Central memory CD8-positive, alpha-beta T cell (primary cell): ENCODE results near the gene FDXACB1.

Experiments used
- ATAC-seq: fragments of 150-1000 bp; cut with Tn5 transposase; replicated peaks from 2 replicates; pipeline ENCODE4 v1.10.0; 2022; ENCODE audit warnings: mild to moderate bottlenecking, moderate FRiP score, moderate number of reproducible peaks; ENCODE audit not compliant: poor library complexity, severe bottlenecking; ENCODE audit errors: extremely low read depth
- DNase-seq, 2 donors: peaks; one replicate each; pipeline ENCODE4 v3.0.0; 2021; ENCODE audit warnings: low spot score in 2 of 2
- H3K27ac Mint-ChIP-seq: one replicate; pipeline ENCODE4 v1.8.0; 2022; ENCODE audit warnings: low read depth, mild to moderate bottlenecking, moderate library complexity, mixed read lengths
- H3K27me3 Mint-ChIP-seq: one replicate; pipeline ENCODE4 v1.8.0; 2022; ENCODE audit warnings: mixed read lengths
- H3K36me3 Mint-ChIP-seq: one replicate; pipeline ENCODE4 v1.8.0; 2022; ENCODE audit warnings: mild to moderate bottlenecking, moderate library complexity, mixed read lengths; ENCODE audit not compliant: insufficient read depth
- H3K4me1 Mint-ChIP-seq: one replicate; pipeline ENCODE4 v1.8.0; 2022; ENCODE audit warnings: mixed read lengths
- H3K4me3 Mint-ChIP-seq: one replicate; pipeline ENCODE4 v1.8.0; 2022; ENCODE audit warnings: mild to moderate bottlenecking, moderate library complexity, mixed read lengths
- H3K9me3 Mint-ChIP-seq: one replicate; pipeline ENCODE4 v1.8.0; 2022; ENCODE audit warnings: mixed read lengths

The FDXACB1 gene

DNA sequence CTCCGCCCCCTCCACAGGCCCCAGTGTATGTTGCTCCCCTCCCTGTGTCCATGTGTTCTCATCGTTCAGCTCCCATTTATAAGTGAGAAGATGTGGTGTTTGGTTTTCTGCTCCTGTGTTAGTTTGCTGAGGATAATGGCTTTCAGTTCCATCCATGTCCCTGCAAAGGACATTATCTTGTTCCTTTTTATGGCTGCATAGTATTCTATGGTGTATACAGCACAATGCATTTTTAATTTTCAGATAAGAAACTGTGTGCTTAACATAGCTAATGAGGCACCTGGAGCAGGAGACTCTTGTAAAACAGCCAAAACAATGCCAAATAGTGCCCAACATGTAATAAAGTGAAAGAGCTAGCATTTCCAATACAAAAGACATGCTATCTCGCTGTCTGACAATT is 29.3 kb downstream of the FDXACB1 start:
- H3K36me3 Mint-ChIP-seq = peaks cover 41% of the 10 kb centered on the region
- no peak overlapping the region for H3K4me3 Mint-ChIP-seq
- H3K9me3 Mint-ChIP-seq = no peaks in the 10 kb centered on the region
- no peak for DNase-seq
- H3K27me3 Mint-ChIP-seq = no peaks in the 10 kb centered on the region
- H3K4me1 Mint-ChIP-seq = no peaks in the 10 kb centered on the region
- no peak overlapping the region for H3K27ac Mint-ChIP-seq
- no peak for ATAC-seq

DNA sequence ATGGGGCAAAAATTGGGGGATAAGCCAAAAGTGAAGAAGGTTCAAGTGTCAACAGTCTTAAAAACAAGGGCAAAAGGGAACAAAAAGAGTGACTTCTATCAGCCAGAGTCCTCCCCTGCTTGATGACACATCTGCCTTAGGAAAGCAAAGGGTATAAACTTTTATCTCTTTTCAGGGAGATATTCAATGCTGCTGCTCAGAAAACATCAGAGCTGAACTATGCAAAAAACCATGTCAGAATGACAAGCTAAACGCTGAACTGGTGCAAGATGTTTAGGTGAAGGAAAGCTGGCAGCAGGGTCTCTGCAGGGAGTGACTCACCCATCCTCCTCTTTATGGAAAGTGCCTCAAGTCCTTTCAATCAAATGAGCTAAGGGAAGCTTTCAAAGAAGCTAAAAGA is 32.3 kb downstream of the FDXACB1 start:
- H3K27me3 Mint-ChIP-seq = no peaks in the 10 kb centered on the region
- H3K27ac Mint-ChIP-seq = peak overlapping the region; percentile 44
- H3K4me1 Mint-ChIP-seq = no peaks in the 10 kb centered on the region
- ATAC-seq (no peak), DNase-seq (no peak)
- H3K9me3 Mint-ChIP-seq = no peaks in the 10 kb centered on the region
- H3K36me3 Mint-ChIP-seq = peaks cover 33% of the 10 kb centered on the region
- no peak overlapping the region for H3K4me3 Mint-ChIP-seq

DNA sequence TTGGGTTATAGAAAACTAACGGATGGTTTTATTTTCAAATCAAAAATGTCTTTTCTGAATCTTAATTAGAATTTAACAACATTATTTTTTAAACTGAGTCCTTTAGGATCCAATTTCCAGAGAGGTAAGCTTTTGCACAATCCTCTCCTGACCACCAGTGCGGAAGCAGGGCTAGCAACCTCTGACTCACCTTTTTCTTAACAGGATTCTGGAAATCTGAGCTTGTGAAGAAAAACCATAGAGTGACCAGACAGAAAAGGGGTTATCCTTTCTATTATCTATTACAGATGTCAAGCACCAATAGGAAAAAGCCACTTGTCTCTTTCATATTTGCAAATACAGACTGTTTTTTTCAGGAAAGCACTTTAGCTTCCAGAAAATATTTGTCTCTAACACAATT is 32.9 kb downstream of the FDXACB1 start:
- ATAC-seq (no peak), DNase-seq (no peak)
- Mint-ChIP-seq H3K36me3 (peaks cover 36% of the 10 kb centered on the region), H3K4me3 (no peak overlapping the region), H3K27ac (peak overlapping the region; percentile 44), H3K27me3 (no peaks in the 10 kb centered on the region), H3K9me3 (no peaks in the 10 kb centered on the region), H3K4me1 (no peaks in the 10 kb centered on the region)

DNA sequence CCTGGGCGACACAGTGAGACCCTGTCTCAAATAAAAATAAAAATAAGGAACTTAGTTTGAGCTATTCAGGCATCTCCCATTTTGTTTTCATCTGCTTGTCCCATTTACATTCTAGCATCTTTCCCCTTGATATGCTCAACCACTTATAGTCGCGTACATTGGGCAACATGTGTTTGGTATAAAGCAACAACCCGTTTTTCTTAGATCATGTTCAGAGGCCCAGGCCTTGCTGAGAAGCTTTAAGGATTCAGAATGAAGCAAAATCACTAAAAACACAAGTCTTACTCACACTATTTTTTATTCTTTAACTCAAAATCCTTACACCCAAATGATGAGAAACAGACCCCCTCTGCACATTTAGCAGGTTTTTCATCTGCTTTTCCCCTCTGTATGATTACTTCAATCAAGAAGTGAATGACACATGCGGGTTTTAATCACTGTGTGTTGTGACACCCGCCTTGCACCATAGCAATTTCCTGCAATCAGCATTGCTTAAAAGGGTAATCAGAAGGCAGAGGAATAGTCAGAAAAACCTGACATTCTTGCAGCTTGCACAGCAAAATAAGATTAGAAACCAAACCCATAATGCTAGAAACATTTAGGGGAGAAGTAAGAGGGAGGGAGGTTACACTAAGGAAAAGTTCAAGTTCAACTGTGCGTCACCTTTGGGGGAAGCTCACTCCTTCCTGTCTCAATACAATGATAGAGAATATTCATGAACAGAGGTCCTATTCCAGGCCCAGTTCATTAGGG is 33.5 kb downstream of the FDXACB1 start:
- H3K9me3 Mint-ChIP-seq = no peaks in the 10 kb centered on the region
- no peak overlapping the region for H3K27ac Mint-ChIP-seq
- no peak for DNase-seq
- peaks cover 38% of the 10 kb centered on the region for H3K36me3 Mint-ChIP-seq
- no peaks in the 10 kb centered on the region for H3K27me3 Mint-ChIP-seq
- no peak for ATAC-seq
- H3K4me1 Mint-ChIP-seq = no peaks in the 10 kb centered on the region
- no peak overlapping the region for H3K4me3 Mint-ChIP-seq

DNA sequence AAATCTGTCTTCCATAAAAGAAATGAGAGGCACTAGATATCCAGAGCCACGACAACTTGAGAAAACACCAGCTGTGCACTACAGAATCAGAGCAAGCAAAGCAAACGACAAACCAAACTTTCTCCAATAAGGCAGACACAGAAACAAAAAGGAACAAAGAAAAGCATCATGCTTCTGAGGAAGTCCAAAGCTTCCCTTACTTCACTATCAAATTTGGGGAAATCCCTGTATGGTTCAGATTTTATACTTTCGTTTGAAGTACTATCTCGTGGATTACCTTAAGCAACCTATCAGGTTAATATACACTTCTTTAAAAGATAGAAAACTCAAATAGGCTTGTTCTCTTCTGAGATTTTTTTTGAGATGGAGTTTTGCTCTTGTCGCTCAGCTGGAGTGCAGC is 35.3 kb downstream of the FDXACB1 start:
- Mint-ChIP-seq H3K4me3 (no peak overlapping the region), H3K36me3 (peaks cover 33% of the 10 kb centered on the region), H3K4me1 (no peaks in the 10 kb centered on the region), H3K27me3 (no peaks in the 10 kb centered on the region), H3K9me3 (no peaks in the 10 kb centered on the region), H3K27ac (no peak overlapping the region)
- no peak for DNase-seq
- ATAC-seq = no peak

DNA sequence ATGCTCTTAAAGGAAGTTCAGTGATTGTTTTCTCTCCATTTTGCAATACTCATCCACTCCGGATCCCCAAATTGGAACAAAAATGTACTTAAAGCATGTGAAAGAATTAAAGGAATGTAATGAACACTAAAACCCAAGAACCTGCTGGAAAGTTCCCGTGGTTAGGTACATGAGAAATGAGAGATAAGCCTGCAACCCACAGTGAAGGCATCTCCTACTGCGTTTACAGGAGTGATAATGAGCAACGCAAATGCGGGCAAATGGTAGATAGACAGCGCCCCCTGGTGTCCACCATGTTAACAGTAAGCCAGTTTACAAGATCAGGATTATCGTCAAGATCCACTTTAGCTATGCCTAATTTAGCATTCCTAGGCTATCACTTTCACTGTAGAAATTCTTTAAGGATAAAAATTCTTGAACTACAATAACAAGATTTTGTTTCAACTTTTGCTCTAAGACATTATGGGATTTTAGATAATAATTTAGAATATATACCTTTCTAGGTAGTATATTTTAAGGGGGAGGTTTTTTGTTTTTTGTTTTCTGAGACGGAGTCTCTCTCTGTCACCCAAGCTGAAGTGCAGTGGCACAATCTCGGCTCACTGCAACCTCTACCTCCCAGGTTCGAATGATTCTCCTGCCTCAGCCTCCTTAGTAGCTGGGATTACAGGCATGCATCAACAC is 37.5 kb downstream of the FDXACB1 start:
- no peak overlapping the region for H3K4me3 Mint-ChIP-seq
- no peaks in the 10 kb centered on the region for H3K27me3 Mint-ChIP-seq
- ATAC-seq (peak; percentile 81), DNase-seq (peak; percentile 72 to 85)
- H3K36me3 Mint-ChIP-seq = peaks cover 30% of the 10 kb centered on the region
- H3K9me3 Mint-ChIP-seq = no peaks in the 10 kb centered on the region
- H3K4me1 Mint-ChIP-seq = no peaks in the 10 kb centered on the region
- no peak overlapping the region for H3K27ac Mint-ChIP-seq

DNA sequence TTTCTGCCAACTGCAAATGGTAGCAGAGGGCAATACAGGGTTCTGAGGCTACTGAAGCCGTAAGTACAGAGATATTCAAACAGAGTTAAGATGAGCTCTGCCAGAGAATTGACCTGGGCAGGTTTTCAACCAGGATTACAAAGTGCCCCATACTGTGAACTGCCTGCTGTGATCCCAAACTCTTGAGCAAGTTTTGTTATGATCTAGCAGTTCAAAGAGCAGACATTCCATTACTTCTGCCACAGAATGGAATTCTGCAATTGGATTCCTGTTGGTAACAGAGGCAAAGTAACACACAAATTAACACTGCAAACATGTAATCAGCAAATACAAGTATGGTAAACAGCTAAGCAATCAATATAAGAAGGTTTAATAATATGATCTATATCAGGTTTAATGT is 38.8 kb downstream of the FDXACB1 start:
- Mint-ChIP-seq H3K27me3 (no peaks in the 10 kb centered on the region), H3K4me3 (no peak overlapping the region), H3K36me3 (peaks cover 35% of the 10 kb centered on the region), H3K9me3 (no peaks in the 10 kb centered on the region), H3K27ac (no peak overlapping the region), H3K4me1 (no peaks in the 10 kb centered on the region)
- no peak for DNase-seq
- no peak for ATAC-seq

DNA sequence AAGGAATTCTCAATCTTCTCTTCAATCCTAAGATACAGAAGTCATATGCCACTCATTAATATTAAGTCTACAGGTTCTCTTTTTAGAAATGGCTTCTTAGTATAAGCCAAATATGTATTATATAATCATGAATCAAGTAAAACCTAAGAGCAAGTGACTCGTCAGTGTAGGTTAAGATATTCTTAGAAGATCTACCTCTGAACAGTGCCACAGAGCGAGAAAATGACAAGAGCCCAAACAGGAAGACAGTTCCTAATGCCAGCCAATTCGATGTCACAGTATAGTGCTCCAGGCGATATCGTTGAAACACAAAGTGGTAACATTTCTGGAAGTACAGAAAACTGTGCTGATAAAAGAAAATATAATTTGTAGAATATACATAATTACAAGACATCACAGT is 40.9 kb downstream of the FDXACB1 start:
- DNase-seq (no peak), ATAC-seq (no peak)
- Mint-ChIP-seq H3K4me1 (no peaks in the 10 kb centered on the region), H3K36me3 (peaks cover 43% of the 10 kb centered on the region), H3K27me3 (no peaks in the 10 kb centered on the region), H3K4me3 (no peak overlapping the region), H3K9me3 (no peaks in the 10 kb centered on the region), H3K27ac (no peak overlapping the region)

DNA sequence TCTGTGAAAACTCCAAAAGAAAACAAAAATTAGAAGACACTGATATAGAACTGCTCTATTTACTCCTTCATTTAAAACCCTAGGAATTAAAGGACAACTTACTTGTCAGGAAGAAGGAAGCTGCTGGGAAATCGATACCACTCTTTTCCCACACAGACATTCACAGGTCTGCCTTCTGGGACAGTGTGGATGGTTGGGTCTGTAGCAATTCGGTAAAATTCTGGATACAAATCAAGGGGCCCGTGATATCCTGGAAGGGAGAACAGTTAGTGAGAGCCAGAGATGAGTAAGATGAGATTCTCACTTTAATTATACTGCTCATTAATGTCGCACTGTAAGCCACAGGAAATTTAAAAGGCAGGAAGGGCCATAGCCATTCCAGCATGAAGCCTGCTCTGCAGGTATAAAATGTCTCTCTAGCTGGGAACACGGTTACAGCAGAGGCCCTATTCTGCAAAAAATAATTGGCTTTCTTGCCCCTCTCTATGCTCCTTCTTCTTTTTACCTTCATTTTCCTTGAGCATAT is 41.5 kb downstream of the FDXACB1 start:
- no peaks in the 10 kb centered on the region for H3K9me3 Mint-ChIP-seq
- peaks cover 41% of the 10 kb centered on the region for H3K36me3 Mint-ChIP-seq
- no peaks in the 10 kb centered on the region for H3K27me3 Mint-ChIP-seq
- no peak for ATAC-seq
- no peaks in the 10 kb centered on the region for H3K4me1 Mint-ChIP-seq
- no peak overlapping the region for H3K4me3 Mint-ChIP-seq
- DNase-seq = no peak
- H3K27ac Mint-ChIP-seq = no peak overlapping the region

DNA sequence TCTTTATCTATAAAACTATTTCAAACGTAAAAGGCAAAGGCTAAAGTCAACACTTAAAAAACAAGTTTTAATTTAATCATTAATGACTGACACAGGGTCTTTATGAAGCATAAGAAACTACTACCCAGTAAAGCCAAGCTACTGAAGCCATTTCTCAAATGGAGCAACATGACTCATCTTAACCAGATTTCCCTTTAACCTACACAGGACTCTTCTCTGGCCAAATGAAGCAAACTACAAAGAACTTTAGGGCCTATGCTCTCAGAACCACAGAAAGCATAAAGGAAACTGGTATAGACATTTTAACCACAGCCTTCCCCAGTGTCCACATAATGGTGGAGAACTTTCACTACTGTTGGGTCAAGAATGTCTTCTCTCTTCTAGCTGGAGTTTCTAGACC is 42.2 kb downstream of the FDXACB1 start:
- H3K27me3 Mint-ChIP-seq = no peaks in the 10 kb centered on the region
- no peak overlapping the region for H3K27ac Mint-ChIP-seq
- H3K9me3 Mint-ChIP-seq = no peaks in the 10 kb centered on the region
- no peak overlapping the region for H3K4me3 Mint-ChIP-seq
- DNase-seq = no peak
- no peaks in the 10 kb centered on the region for H3K4me1 Mint-ChIP-seq
- no peak for ATAC-seq
- H3K36me3 Mint-ChIP-seq = peaks cover 41% of the 10 kb centered on the region

DNA sequence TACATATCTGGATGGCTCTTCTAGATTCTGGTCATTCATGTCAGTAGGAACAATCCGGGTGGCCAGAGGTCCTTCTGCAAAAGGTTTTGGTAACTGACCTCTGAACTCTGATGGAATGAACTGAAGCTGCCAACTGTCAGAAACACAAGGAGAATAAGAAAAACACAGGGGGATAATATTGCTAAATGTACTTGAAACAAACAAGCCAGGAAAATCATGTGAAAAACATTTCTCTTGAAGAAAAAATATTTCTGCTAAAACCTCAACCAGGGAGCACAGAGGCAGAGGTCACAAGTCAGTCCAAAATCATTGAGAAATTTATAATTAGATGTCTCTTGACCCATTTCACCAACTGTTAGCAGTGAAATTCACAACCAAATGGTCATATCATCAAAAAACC is 42.8 kb downstream of the FDXACB1 start:
- Mint-ChIP-seq H3K4me1 (no peaks in the 10 kb centered on the region), H3K27ac (no peak overlapping the region), H3K9me3 (no peaks in the 10 kb centered on the region), H3K27me3 (no peaks in the 10 kb centered on the region), H3K4me3 (no peak overlapping the region), H3K36me3 (peaks cover 39% of the 10 kb centered on the region)
- no peak for DNase-seq
- ATAC-seq = no peak

DNA sequence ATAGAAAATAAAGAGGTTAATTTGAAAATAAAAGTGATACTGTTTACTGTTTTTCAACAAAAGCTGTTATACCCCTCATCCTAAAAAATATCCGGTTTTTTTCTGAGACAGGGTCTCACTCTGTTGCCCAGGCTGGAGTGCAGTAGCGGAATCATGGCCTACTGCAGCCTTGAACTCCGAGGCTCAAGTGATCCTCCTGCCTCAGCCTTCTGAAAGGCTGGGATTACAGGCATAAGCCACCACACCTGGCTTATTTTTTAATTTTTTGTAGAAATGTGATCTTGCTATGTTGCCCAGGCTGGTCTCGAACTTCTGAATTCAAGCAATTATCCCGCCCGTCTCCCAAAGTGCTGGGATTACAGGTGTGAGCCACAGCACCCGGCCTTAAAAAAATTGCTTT is 43.3 kb downstream of the FDXACB1 start:
- DNase-seq = no peak
- no peak for ATAC-seq
- Mint-ChIP-seq H3K27ac (no peak overlapping the region), H3K9me3 (no peaks in the 10 kb centered on the region), H3K4me3 (no peak overlapping the region), H3K4me1 (no peaks in the 10 kb centered on the region), H3K36me3 (peaks cover 41% of the 10 kb centered on the region), H3K27me3 (no peaks in the 10 kb centered on the region)
